K562 (cell line): ENCODE data around the gene DNAH8. TPM values are rescaled to one million over a fixed set of nuclear protein-coding genes. Genes with fewer than 3 reads are reported as not detected.

ENCODE experiments used
- BRF1 ChIP-seq: IDR thresholded peaks from 3 replicates; pipeline ENCODE4 v1.6.1; 2011; ENCODE audit warnings: borderline replicate concordance, mild to moderate bottlenecking; ENCODE audit not compliant: insufficient read length; ENCODE audit errors: extremely low read depth
- CLOCK ChIP-seq: fragments of 250-450 bp; sonication (Bioruptor Pico); IDR thresholded peaks from 2 replicates; pipeline ENCODE4 v1.4.0; 2020; ENCODE audit warnings: mild to moderate bottlenecking, moderate library complexity, borderline replicate concordance
- DMBX1 ChIP-seq: fragments of 250-450 bp; sonication (Bioruptor Pico); IDR thresholded peaks from 2 replicates; pipeline ENCODE4 v1.8.0; 2022; ENCODE audit warnings: inconsistent platforms, mild to moderate bottlenecking, moderate library complexity, borderline replicate concordance
- HLTF ChIP-seq: fragments of 450-650 bp; IDR thresholded peaks from 2 replicates; pipeline ENCODE4 v1.6.1; 2016
- KDM2B ChIP-seq: fragments of 250-450 bp; sonication (Bioruptor Pico); IDR thresholded peaks from 2 replicates; pipeline ENCODE4 v1.8.0; 2021; ENCODE audit warnings: mild to moderate bottlenecking, moderate library complexity
- MAFF ChIP-seq: IDR thresholded peaks from 2 replicates; pipeline ENCODE4 v1.6.1; 2012; ENCODE audit warnings: low read length, improper control_type of control experiment
- MXD1 ChIP-seq: fragments of 250-450 bp; sonication (Bioruptor Pico); IDR thresholded peaks from 2 replicates; pipeline ENCODE4 v1.8.0; 2021; ENCODE audit warnings: borderline replicate concordance, mild to moderate bottlenecking, moderate library complexity; ENCODE audit not compliant: poor library complexity, severe bottlenecking
- NFATC3 ChIP-seq: fragments of 450-650 bp; IDR thresholded peaks from 2 replicates; pipeline ENCODE4 v1.6.1; 2017; ENCODE audit warnings: mild to moderate bottlenecking
- PBX2 ChIP-seq, 2 experiments: IDR thresholded peaks in 1 of 2; conservative IDR thresholded peaks in 1 of 2; 2 replicates each; pipeline ENCODE4 v1.6.1; 2016; ENCODE audit warnings: low read depth in 2 of 2, mild to moderate bottlenecking in 1 of 2, missing compliant biosample characterization in 1 of 2, missing genetic modification characterization in 1 of 2, moderate library complexity in 1 of 2
- RBM15 ChIP-seq: fragments of 200-400 bp; formaldehyde crosslinking; IDR thresholded peaks from 2 replicates; pipeline ENCODE4 v1.6.1; 2018; ENCODE audit warnings: mild to moderate bottlenecking, low read length, moderate library complexity; ENCODE audit not compliant: insufficient read depth
- RBM34 ChIP-seq: fragments of 200-400 bp; formaldehyde crosslinking; IDR thresholded peaks from 2 replicates; pipeline ENCODE4 v1.6.1; 2018; ENCODE audit warnings: low read length, borderline replicate concordance; ENCODE audit not compliant: insufficient read depth
- TBL1XR1 ChIP-seq, 2 experiments: IDR thresholded peaks; 2 replicates each; pipeline ENCODE4 v1.6.1; 2012; ENCODE audit warnings: improper control_type of control experiment in 2 of 2, low read length in 2 of 2, mild to moderate bottlenecking in 1 of 2
- ZFP30 ChIP-seq: fragments of 250-450 bp; sonication (Bioruptor Pico); IDR thresholded peaks from 2 replicates; pipeline ENCODE4 v1.8.0; 2022; ENCODE audit warnings: moderate library complexity, mild to moderate bottlenecking, inconsistent platforms, borderline replicate concordance
- ZMIZ1 ChIP-seq, 2 experiments: fragments of 150-350 bp in 1 of 2; IDR thresholded peaks; 2 replicates each; pipeline ENCODE4 v1.6.1; 2012 to 2016; ENCODE audit warnings: low read depth in 2 of 2, low read length in 2 of 2, mild to moderate bottlenecking in 1 of 2, moderate library complexity in 1 of 2
- ZNF174 ChIP-seq: fragments of 250-450 bp; sonication (Bioruptor Pico); IDR thresholded peaks from 2 replicates; pipeline ENCODE4 v1.4.0; 2020; ENCODE audit warnings: mild to moderate bottlenecking
- ZNF212 ChIP-seq: fragments of 450-650 bp; formaldehyde crosslinking; IDR thresholded peaks from 2 replicates; pipeline ENCODE4 v1.4.0; 2020; ENCODE audit warnings: mild to moderate bottlenecking
- ZNF76 ChIP-seq: fragments of 250-450 bp; sonication (Bioruptor Pico); IDR thresholded peaks from 2 replicates; pipeline ENCODE4 v1.4.0; 2020; ENCODE audit warnings: mild to moderate bottlenecking, moderate library complexity, borderline replicate concordance
- ZSCAN32 ChIP-seq: fragments of 450-650 bp; formaldehyde crosslinking; IDR thresholded peaks from 2 replicates; pipeline ENCODE4 v1.4.0; 2020; ENCODE audit warnings: mild to moderate bottlenecking, moderate library complexity
- polyA plus RNA-seq, 8 experiments: library from polyadenylated mRNA; depleted of rRNA in 4 of 8; stranded (reverse) in 5 of 8; unstranded in 3 of 8; fragments of >200 nt; fragmentation: Nextera tagmentation in 2 of 8; fragmentation: Illumina TruSeq in 1 of 8; extraction: Ambion mirVana in 2 of 8; extraction: Trizol in 1 of 8; gene quantifications; 2 replicates each; pipeline versions ENCODE4 v1.2.1 to v1.2.3, GENCODE V29; 2011 to 2014; ENCODE audit warnings: inconsistent platforms in 1 of 8, missing spikeins in 1 of 8
- total RNA-seq, 7 experiments: library from RNA; depleted of rRNA in 6 of 7; stranded (reverse); fragments of >200 nt in 6 of 7; fragmentation: Illumina TruSeq in 2 of 7; extraction: Trizol in 2 of 7; gene quantifications; 2 replicates each; pipeline versions ENCODE4 v1.2.1 to v1.2.3, GENCODE V29; 2011 to 2021; ENCODE audit warnings: low replicate concordance in 1 of 7

DNAH8 gene
- total and polyA plus RNA-seq, 9 of the 15 experiments (the other 6 are each of a cell fraction or from before 2014, with no cell fraction given) = 1.2 to 4.2 (median 2.9) TPM

- TF ChIP-seq ZMIZ1 (IDR thresholded peaks at IDR 0.05; ENCODE audit: low read depth in 2 of 2, low read length in 2 of 2) (no peak), CLOCK (CRISPR knock-in tag) (no peak), KDM2B (CRISPR knock-in tag) (no peak), HLTF (no peak), ZNF212 (CRISPR knock-in tag) (no peak), RBM15 (no peak), TBL1XR1 (IDR thresholded peaks at IDR 0.05; ENCODE audit: low read length in 2 of 2) (no peak), BRF1 (no peak), RBM34 (no peak), DMBX1 (CRISPR knock-in tag) (no peak), MXD1 (CRISPR knock-in tag) (no peak), ZNF174 (CRISPR knock-in tag) (no peak), NFATC3 (no peak), ZFP30 (no peak), MAFF (peak; percentile 73), ZSCAN32 (no peak), PBX2 (CRISPR knock-in tag; IDR thresholded peaks at IDR 0.05; ENCODE audit: low read depth) (no peak), PBX2 (tag; conservative IDR thresholded peaks at IDR 0.05; ENCODE audit: low read depth) (no peak), ZNF76 (CRISPR knock-in tag) (no peak)
Measured at GRCh38 chr6:38968702-38969149, 253.6 kb downstream of the DNAH8 start (continued).
